GM12878 (cell line): ENCODE data around the gene ZNF436. TPM values are rescaled to one million over a fixed set of nuclear protein-coding genes. Genes with fewer than 3 reads are reported as not detected.

Experiments used
- ATAC-seq: fragments of 200-7000 bp; cut with Tn5 transposase; 3 replicates; pipeline ENCODE4 v1.9.1; 2020; ENCODE audit warnings: mild to moderate bottlenecking, moderate library complexity
- BruUV-seq: library from RNA; stranded (reverse); fragments of 400-500 nt; replicated peaks from 2 replicates; lab custom pipeline; 2021; lab: Mats Ljungman, UMichigan
- CTCF ChIA-PET: fragments of 300-600 bp; sonication (Branson Sonifier 250); formaldehyde crosslinking; extraction: SDS; loops from one replicate; lab custom pipeline; 2021; ENCODE audit warnings: inconsistent platforms; lab: Yijun Ruan, JAX
- POLR2A ChIA-PET: fragments of 350-600 bp; formaldehyde crosslinking; extraction: SDS; loops from one replicate; lab custom pipeline; 2021; ENCODE audit warnings: inconsistent platforms; lab: Charles Lee
- RAD21 ChIA-PET: fragments of 300-600 bp; sonication (Branson Sonifier 250); formaldehyde crosslinking; loops from one replicate; lab custom pipeline; 2023; ENCODE audit warnings: antibody characterized with exemption; ENCODE audit not compliant: unreplicated experiment; lab: Charles Lee
- SMC1A ChIA-PET: fragments of 300-600 bp; sonication (Branson Sonifier 250); formaldehyde crosslinking; loops from one replicate; lab custom pipeline; 2023; ENCODE audit not compliant: unreplicated experiment, uncharacterized antibody; lab: Charles Lee
- DNase-seq: peaks from one replicate; pipeline ENCODE4 v3.0.0-alpha.2; 2011; ENCODE audit warnings: low read depth, low spot score
- FAIRE-seq: peaks from 3 replicates; lab custom pipeline; 2011; peaks lifted over from hg19 to GRCh38; lab: Jason Lieb, UNC
- H2AFZ ChIP-seq: 2 replicates; pipeline ENCODE4 v1.6.0; 2011; ENCODE audit warnings: low read depth, low read length, control low read depth; ENCODE audit not compliant: control insufficient read depth
- H3K27ac ChIP-seq: 2 replicates; pipeline ENCODE4 v1.5.1; 2011; ENCODE audit warnings: control low read depth; ENCODE audit not compliant: control insufficient read depth, insufficient read depth
- H3K27me3 ChIP-seq, 2 experiments: replicated peaks in 1 of 2; 2 replicates each; pipeline versions ENCODE4 v1.6.0 to v1.6.1; 2011; ENCODE audit warnings: low read length in 1 of 2; ENCODE audit not compliant: control insufficient read depth in 2 of 2, insufficient read depth in 2 of 2
- H3K36me3 ChIP-seq, 2 experiments: 2 replicates each; pipeline ENCODE4 v1.5.1; 2011; ENCODE audit warnings: low read length in 1 of 2; ENCODE audit not compliant: control insufficient read depth in 2 of 2, insufficient read depth in 2 of 2
- H3K4me1 ChIP-seq: 2 replicates; pipeline ENCODE4 v1.6.1; 2011; ENCODE audit warnings: mild to moderate bottlenecking, low read length, moderate library complexity, mixed read lengths; ENCODE audit not compliant: control insufficient read depth, insufficient read depth
- H3K4me2 ChIP-seq: 2 replicates; pipeline ENCODE4 v1.6.0; 2011; ENCODE audit warnings: control low read depth; ENCODE audit not compliant: control insufficient read depth, insufficient read depth
- H3K4me3 ChIP-seq: fragments of 200-600 bp; sonication (generic); 2 replicates; pipeline ENCODE4 v1.5.1; 2016
- H3K79me2 ChIP-seq: 2 replicates; pipeline ENCODE4 v1.6.0; 2011; ENCODE audit warnings: low read length; ENCODE audit not compliant: control insufficient read depth, insufficient read depth
- H3K9ac ChIP-seq: 2 replicates; pipeline ENCODE4 v1.8.0; 2011; ENCODE audit warnings: low read length, control low read depth, mixed read lengths; ENCODE audit not compliant: control insufficient read depth, insufficient read depth
- H3K9me3 ChIP-seq: replicated peaks from 3 replicates; pipeline ENCODE4 v1.5.1; 2011; ENCODE audit warnings: mild to moderate bottlenecking, low read length; ENCODE audit not compliant: control insufficient read depth, insufficient read depth
- H4K20me1 ChIP-seq: 2 replicates; pipeline ENCODE4 v1.6.0; 2011; ENCODE audit not compliant: control insufficient read depth, insufficient read depth
- CREB1 ChIP-seq: IDR thresholded peaks from 2 replicates; pipeline ENCODE4 v1.6.1; 2012; ENCODE audit warnings: low read depth, mild to moderate bottlenecking, inconsistent platforms
- MXI1 ChIP-seq: fragments of 150-350 bp; IDR thresholded peaks from 2 replicates; pipeline ENCODE4 v1.6.1; 2011; ENCODE audit warnings: low read depth, mild to moderate bottlenecking, inconsistent platforms, low read length, improper control_type of control experiment
- WGBS: methylation state at CpG from one replicate; pipeline ENCODE4 v1.1.6; 2016; ENCODE audit warnings: low lambda C conversion rate; ENCODE audit not compliant: insufficient replicate concordance, insufficient coverage; ENCODE audit errors: missing lambda C conversion rate; 5-methylcytosine and 5-hydroxymethylcytosine counted together
- in situ Hi-C: fragments of 300-500 bp; cut with MboI; formaldehyde crosslinking; loops from 9 replicates; pipeline ENCODE4 v1.14.3; 2018; ENCODE audit warnings: mixed read lengths
- intact Hi-C: fragments of 100-400 bp; cut with micrococcal nuclease; formaldehyde crosslinking; loops from one replicate; pipeline ENCODE4 v1.14.2; 2022; ENCODE audit not compliant: unreplicated experiment
- polyA plus RNA-seq, 11 experiments: library from polyadenylated mRNA; depleted of rRNA in 4 of 11; unstranded in 6 of 11; stranded (reverse) in 5 of 11; fragments of >200 nt; fragmentation: Nextera tagmentation in 4 of 11; fragmentation: Illumina TruSeq in 1 of 11; extraction: Ambion mirVana in 4 of 11; extraction: Trizol in 1 of 11; gene quantifications; 1 replicate in 1 of 11; 2 replicates in 10 of 11; pipeline versions ENCODE4 v1.2.1 to v1.2.3, GENCODE V29; 2011 to 2016; ENCODE audit warnings: inconsistent platforms in 2 of 11, missing spikeins in 2 of 11, low read depth in 1 of 11
- total RNA-seq, 4 experiments: library from RNA; depleted of rRNA in 3 of 4; stranded (reverse); fragments of >200 nt in 3 of 4; fragmentation: Illumina TruSeq in 1 of 4; extraction: Trizol in 1 of 4; gene quantifications; 2 replicates each; pipeline versions ENCODE4 v1.2.1 to v1.2.3, GENCODE V29; 2013 to 2021
- TF ChIP-seq, protein P1 (sequence below): fragments of 450-650 bp; IDR thresholded peaks from 2 replicates; pipeline ENCODE4 v1.6.1; 2017; ENCODE audit warnings: low read depth, mild to moderate bottlenecking, moderate library complexity

Gene ZNF436
- total and polyA plus RNA-seq, 10 of the 15 experiments (the other 5 are each of a cell fraction or from before 2014, with no cell fraction given): 0.85 to 4.7 (median 3.0) TPM

DNA sequence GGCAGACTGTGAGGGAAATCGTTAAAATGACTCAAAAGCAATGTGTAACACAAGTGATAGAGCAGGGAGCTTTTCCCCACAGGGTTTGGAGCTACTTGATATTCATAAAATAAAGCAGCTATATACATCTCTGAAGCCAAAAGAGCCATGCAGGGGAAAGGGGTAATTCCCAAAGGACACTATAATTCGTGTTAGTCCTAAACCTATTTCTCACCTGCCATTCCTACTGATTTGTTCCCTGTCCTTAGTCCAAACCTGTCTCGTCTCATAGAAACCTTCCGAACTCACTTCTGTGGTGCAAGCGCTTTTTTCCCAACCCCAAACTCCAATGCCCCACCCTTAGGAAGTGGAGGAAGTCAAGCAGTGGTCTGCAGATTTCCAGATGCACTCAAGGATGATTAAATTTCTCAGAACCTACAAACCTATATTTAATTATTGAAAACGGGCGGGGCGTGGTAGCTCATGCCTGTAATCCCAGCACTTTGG lies 24.6 kb downstream of the ZNF436 start:
- intact Hi-C loops: loop anchor here (1.0 to 5.0 kb wide), 3 partner anchors 23 to 182 kb away; no protein-coding TSS in a partner anchor

More for the DNA sequence above, 24.6 kb downstream of the ZNF436 start:
- ATAC-seq: no peak
- SMC1A ChIA-PET: interaction anchor here (0.7 to 1.6 kb wide), 3 partner anchors 23 to 59 kb away, joined by 3 to 17 read pairs (median 4); partner anchors contain the start of gene ZNF436
- DNase-seq: no peak
- RAD21 ChIA-PET: interaction anchor here (1.0 to 2.3 kb wide), 6 partner anchors 23 to 382 kb away, joined by 3 to 34 read pairs (median 4); partner anchors contain the start of genes E2F2 and ZNF436
- H4K20me1 ChIP-seq: 0 out of 2 replicates have a peak, but pooled peaks cover 11% of the 10 kb centered on the region
- WGBS: 61% methylated on average over 8 of the region's 8 CpGs
- H3K9ac ChIP-seq: peak overlapping the region; percentile 87
- H3K27me3 ChIP-seq: no peaks in the 10 kb centered on the region
- peak overlapping the region; percentile 92 for H3K27ac ChIP-seq
- H3K9me3 ChIP-seq: no peaks in the 10 kb centered on the region
- H3K36me3 ChIP-seq: no peaks in the 10 kb centered on the region
- no peak for FAIRE-seq
- CTCF ChIA-PET: interaction anchor here (0.6 to 3.0 kb wide), 7 partner anchors 17 to 1173 kb away, joined by 3 to 23 read pairs (median 4); partner anchors contain the start of gene ZNF436
- H3K4me2 ChIP-seq: peak overlapping the region; percentile 98
- POLR2A ChIA-PET: interaction anchor here (0.6 to 2.4 kb wide), 4 partner anchors 16 to 195 kb away, joined by 3 to 68 read pairs (median 6); partner anchors contain the start of gene ZNF436
- H3K4me1 ChIP-seq: peaks cover 3% of the 10 kb centered on the region; the same call in 1 of the 2 replicates
- peak overlapping the region; percentile 69 for H3K4me3 ChIP-seq
- BruUV-seq: no TSS peak
- H3K79me2 ChIP-seq: peaks cover 41% of the 10 kb centered on the region
- peak overlapping the region; percentile 85 for H2AFZ ChIP-seq
- in situ Hi-C loops: no loop called here
- no peak for TF ChIP-seq MXI1
- TF ChIP-seq, protein P1, sequence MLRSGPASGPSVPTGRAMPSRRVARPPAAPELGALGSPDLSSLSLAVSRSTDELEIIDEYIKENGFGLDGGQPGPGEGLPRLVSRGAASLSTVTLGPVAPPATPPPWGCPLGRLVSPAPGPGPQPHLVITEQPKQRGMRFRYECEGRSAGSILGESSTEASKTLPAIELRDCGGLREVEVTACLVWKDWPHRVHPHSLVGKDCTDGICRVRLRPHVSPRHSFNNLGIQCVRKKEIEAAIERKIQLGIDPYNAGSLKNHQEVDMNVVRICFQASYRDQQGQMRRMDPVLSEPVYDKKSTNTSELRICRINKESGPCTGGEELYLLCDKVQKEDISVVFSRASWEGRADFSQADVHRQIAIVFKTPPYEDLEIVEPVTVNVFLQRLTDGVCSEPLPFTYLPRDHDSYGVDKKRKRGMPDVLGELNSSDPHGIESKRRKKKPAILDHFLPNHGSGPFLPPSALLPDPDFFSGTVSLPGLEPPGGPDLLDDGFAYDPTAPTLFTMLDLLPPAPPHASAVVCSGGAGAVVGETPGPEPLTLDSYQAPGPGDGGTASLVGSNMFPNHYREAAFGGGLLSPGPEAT: 0 out of 2 replicates have a peak, but pooled peaks have one; percentile 4
- TF ChIP-seq CREB1: no peak
